Glomerular visceral epithelial cell (primary cell): ENCODE results near the gene SRRM5.
A peak's percentile ranks its signal among the peaks of the same experiment; 100 is the strongest.
"Not testable (repeated sequence)": the region's sequence is repeated elsewhere in the genome, so short reads cannot be mapped to it uniquely, and the experiment has no call there.

Experiments used
- DNase-seq: peaks from one replicate; pipeline ENCODE4 v3.0.0-alpha.2; 2016; ENCODE audit errors: extremely low spot score

The SRRM5 gene

DNA sequence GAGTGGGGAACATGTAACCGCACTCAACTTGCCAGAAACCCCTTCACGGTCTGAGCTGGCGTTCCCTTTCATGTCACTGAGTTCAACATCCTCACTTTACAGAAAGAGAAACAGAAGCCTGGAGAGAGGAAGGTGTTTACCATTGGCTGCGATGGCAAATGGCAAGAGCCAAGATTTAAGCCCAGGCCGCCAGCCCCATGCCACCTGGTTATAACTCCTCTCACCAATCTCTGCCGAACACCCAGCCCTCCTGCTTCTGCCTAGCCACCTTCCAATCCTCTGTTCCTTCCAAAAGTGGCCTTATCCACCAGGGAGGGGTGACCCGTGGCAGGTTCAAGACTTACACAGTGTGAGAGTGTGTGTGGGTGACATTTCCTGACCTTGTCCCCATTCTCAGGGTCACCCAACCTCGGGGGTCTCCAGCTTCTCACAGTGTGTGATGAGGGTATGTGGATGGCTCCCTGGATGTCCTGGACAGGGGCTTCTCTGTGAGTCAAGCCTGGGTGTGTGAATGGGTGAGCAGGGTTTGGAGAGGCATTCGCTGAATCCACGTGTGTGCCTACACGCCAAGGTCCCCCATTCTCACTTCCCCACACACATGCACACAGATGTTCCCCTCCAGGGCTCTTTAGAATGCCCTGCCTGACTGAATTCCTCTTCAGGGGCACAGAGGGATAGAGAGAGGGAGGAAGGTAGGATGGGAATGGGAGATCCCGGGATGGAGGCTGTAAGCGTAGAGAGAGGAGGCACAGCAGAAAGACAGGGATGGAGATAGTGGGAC, 26.5 kb downstream of the SRRM5 start:
- DNase-seq, result no peak

DNA sequence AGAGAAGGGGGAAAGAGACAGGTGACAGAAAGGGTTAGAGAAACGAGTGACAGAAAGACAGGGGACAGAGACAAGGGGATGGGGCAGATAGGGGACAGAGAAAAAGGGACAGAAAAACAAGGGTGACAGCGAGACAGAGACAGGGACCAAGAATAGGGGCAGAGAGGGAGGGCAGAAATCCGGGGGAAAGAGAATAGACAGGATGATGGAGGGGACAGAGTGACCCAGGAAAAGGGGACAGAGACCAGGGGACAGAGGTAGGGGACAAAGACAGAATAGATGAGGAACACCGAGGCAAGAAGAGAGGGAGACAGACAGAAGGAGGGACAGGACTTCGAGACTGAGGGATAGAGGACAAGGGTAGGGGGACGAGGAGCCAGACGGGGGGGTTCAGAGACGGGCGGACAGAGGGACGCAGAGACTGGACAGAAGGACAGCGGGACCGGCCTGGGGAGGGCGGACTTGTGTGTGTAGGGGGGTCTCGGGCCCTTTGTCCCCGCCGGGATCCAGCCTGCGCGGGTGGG, 27.2 kb downstream of the SRRM5 start:
- no peak for DNase-seq

DNA sequence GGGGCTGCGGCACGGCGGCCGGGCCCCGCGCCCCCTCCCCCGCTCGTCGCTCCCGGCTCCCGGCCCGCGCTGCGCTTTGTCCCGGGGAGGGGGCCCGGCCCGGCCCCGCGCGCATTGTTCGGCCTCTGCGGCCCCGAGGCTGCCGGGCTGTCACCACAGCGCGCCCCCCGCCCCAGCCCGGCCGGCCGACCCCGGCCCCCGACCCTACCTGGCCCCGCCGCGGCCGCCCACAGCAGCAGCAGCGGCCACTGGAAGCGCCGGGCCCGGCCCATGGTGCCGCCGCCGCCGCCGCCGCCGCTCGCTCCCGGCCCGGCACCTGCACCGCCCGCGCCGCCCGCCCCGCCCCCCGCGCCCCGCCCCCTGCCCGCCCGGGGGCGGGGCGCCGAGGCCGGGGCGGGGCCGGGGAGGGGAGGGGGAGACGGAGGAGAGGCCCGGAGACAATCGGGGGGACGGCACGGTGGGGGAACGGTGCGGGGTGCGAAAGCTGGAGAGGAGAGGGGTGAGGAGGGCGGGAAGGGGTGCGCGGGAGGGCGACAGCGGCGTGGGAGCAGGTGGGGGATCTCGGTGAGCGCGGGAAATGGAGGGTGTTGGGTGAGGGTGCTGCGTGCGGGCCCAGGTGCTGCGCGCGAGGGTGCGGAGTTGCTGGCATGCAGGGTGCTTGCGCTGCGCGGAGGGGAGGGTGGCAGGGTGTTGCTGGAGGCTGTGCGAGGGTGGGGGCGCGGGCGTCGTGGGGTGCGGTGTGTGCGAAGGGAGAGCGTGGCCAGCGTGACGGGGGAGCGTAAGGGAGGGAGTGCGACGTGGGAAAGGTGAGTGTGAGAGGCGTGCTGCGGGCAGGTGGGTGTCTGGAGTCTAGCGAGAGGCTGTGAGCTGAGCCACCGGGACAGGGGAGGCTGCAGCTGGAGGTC, 27.9 kb downstream of the SRRM5 start, which contains the start of gene CADM4:
CADM4 (minus strand) TSS at position 332 of the 905 bp plus-strand sequence; CDS start at position 272, 60 bp downstream.
- peak; percentile 44 for DNase-seq

DNA sequence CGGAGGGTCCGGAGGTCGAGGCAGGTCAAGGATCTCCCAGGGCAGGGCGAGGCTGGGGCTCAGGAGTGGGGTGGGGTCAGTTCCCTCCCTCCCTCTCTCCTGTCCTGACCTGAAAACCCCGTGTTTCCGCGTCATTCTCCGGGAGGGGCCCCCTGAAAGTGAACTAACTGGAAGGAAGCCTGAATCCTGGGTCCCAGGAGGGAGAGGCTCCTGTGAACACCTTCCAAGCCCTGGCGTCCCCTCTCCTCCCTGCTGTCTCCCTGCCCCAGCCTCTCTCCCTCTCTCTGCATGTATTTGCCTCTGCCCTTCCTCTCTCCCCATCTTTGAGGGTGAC, 28.5 kb downstream of the SRRM5 start:
- no peak for DNase-seq

DNA sequence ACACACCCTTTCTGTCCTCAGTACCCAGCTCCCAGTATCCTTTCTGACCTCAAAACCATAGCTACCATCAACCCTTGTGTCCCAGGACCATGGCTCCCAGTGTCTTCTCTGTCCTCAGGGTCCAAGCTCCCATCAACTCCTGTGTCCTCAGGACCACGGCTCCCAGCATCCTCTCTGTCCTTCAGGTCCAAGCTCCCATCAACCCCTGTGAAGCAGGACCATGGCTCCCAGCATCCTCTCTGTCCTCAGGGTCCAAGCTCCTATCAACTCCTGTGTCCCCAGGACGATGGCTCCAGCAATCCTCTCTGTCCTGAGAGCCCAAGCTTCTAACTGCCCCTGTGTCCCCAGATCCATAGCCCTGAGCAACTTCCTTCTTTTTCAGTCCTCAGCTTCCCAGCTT, 29.4 kb downstream of the SRRM5 start:
- DNase-seq, result no peak

DNA sequence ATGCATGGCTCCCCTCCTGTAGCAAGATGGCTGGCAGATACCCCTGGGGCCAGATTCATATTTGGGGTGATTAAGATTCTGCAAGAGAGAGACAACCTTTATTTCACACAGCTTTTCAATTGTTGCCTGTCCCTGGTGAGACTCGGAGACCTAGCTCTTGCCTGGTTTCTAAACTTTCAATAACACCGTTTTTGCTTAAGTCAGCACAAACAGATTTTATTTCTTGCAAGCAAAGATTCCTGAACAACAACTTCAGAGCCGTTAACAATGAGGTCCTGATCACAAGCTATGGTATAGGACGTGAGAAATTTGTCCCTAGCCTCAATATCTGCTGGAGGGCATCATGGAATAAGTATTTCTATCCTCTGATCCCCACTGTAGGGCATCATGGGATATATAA, 30.6 kb downstream of the SRRM5 start:
- DNase-seq, result no peak

DNA sequence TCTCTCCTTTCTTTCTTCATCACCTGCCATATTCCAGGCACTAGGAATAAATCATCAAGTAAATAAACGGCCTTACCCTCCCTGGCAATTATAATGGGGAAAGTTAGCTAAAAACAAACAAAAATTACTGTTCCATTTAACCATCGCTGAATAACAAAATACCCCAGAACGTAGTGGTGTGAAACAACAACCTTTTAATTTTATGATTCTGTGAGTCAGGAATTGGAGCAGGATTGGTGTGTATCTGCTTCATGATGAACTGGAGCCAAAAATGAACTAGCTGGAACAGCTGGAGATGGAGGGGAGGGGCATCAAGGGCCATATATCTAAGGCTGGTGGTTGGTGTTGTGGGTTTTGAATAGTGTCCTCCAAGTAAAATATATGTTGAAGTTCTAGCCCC, 31.4 kb downstream of the SRRM5 start:
- no peak for DNase-seq

DNA sequence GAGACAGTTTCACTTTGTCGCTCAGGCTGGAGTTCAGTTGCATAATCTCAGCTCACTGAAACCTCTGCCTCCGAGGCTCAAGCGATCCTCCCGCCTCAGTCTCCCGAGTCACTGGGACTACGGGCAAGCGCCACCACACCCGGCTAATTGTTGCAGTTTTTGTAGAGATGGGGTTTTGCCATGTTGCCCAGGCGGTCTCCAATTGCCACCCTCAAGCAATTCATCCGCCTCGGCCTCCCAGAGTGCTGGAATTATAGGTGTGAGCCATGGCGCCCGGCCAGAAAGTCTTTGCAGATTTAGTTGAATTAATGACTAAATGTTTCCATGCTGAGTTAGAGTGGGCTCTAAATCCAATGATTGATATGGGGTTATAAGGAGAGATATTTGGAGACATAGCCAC, 32.3 kb downstream of the SRRM5 start:
- DNase-seq, result no peak

DNA sequence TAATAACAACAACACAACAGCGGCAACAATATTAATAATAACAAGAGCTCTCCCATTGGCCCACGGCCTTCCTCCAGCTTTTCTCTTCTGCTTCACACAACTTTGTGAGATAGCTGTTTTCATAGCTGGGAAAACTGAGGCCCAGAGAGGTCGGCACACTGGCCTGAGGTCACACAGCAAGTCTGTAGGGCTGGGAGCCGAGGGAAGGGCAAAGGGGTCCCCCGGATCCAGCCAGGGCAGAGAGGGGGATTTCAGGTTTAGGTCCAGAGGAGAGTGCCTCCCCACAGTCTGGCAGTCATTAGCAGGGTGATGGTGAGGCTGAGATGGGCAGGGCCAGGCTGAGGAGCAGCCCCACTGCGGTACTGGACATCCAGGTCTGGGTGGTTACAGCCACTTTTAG, 36.7 kb downstream of the SRRM5 start:
- no peak for DNase-seq

DNA sequence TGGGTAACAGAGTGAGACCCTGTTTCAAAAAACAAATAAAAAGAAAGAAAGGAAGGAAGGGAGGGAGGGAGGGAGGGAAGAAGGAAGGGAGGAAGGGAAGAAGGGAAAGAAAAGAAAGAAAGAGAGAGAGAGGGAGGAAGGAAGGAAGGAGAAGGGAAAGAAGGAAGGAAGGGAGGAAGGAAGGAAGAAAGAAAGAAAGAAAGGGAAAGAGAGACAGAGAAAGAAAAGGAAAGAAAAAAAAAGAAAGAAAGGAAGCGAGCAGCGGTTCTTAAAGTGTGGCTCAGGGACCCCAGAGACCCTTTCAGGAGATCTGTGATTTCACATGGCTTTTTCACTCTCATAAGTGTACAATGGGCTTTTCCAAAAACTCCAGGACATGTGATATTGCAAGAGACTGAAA, 37.6 kb downstream of the SRRM5 start:
- no peak for DNase-seq

DNA sequence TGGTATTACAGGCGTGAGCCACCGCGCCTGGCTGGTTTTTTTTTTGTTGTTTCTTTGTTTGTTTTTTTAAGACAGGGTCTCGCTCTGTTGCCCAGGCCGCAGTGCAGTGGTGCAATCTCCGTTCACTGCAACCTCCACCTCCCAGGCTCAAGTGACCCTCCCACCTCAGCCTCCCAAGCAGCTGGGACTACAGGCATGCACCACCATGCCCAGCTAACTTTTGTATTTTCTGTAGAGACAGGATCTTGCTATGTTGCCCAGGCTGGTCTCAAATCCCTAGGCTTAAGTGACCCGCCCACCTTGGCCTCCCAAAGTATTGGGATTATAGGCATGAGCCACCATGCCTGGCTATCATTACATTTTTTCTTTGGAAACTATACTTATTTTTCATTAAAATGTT, 38.4 kb downstream of the SRRM5 start:
- DNase-seq, result not testable (repeated sequence)

DNA sequence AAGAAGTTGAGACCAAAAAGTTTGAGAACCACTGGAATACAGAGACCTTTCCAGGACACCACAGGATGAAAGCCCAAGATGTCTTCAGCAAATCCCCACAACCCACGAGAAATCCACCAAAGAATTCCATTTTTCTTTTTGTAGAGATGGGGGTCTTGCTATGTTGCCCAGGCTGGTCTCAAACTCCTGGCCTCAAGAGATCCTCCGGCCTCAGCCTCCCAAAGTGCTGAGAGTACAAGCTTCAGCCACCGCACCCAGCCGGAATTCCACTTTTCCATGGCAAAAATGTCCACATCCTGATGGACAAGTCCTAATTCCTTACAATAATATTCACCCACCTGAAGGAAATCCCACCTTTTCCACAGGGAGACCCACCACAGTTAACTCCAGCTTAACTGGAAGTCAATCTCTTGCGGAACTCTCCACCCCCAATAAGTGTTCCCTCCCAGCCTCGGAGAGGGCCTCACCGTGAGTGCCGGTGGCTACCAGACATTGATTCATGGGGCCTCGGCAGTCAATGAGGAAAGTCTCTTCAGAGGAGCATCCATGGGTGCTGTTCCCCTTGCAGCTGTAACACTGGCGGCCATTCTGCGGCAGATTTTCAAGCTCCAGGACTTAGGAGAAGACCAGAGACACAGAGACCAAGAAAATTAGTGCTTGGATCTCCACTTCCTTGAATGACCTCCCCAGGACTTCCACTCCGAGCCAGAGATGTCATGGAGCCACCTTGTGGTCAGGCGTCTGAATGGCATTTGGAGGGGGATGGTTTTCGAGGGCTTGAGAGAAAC, 40.1 kb downstream of the SRRM5 start:
- DNase-seq, result peak; percentile 57

DNA sequence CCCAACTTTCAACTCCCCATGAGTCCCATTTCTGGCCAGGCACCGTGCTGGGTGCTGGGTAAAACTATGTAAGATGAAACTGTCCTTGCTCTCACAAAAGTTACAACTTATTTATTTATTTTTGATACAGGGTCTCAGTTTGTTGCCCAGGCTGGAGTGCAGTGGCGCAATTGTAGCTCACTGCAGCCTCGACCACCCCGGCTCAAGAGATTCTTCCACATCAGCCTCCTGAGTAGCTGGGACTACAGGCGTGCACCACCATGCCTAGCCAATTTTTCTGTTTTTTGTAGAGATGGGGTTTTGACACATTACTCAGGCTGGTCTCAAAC, 40.6 kb downstream of the SRRM5 start:
- no peak for DNase-seq

DNA sequence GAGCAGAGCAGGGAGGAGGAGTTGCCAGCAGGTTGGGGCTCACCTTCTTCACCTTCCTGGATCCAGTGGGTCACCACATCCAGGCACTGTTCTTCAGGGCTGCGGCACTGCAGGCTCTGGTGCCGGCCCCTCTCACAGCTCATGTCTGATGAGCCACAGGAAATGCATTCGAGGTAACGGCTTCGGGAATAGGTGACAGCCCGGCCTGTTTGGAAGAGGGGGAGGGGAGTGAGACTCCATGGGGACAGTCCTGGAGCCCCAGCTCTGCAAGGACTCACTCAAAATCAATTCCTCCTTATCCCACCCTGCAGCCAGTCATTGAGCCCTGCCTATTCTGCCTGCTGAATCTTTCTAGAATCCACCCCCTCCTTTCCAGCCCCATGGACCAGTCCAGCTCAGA, 44.5 kb downstream of the SRRM5 start:
- DNase-seq, result no peak

DNA sequence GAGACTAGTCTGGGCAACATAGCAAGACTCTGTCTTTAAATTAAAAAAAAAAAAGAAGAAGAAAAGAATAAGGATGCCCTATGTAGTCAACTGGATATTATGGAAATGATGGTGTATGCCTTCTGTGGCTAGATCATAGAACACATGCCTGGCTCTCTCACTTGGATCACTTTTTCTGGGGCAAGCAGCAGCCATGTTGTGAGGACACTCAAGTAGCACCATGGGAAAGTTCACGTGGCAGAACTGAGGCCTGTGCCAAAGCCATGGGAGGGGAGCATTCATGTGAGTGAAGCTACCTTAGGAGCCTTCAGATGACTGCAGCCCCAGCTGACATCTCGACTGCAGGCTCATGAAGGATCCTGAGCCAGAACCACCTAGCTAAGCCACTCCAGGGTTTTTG, 46.1 kb downstream of the SRRM5 start:
- no peak for DNase-seq

DNA sequence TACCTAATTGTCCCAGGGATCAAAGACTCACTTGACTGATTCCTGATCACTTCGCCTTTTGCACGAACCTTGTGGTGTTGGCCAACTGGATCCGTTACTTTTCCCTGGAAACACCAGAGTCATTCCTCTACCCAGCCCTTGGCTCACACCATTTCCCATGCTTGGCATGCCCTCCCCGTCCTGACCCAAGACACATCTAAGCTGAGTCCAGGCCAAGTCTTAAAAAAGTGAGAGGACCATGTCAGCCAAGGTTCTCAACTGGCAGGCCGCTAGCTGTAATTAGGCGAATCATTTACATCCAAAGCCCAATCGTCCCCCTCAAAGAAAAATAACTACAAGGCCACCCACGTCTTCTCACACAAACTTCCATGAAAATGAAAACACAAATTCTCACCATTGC, 46.6 kb downstream of the SRRM5 start:
- no peak for DNase-seq

DNA sequence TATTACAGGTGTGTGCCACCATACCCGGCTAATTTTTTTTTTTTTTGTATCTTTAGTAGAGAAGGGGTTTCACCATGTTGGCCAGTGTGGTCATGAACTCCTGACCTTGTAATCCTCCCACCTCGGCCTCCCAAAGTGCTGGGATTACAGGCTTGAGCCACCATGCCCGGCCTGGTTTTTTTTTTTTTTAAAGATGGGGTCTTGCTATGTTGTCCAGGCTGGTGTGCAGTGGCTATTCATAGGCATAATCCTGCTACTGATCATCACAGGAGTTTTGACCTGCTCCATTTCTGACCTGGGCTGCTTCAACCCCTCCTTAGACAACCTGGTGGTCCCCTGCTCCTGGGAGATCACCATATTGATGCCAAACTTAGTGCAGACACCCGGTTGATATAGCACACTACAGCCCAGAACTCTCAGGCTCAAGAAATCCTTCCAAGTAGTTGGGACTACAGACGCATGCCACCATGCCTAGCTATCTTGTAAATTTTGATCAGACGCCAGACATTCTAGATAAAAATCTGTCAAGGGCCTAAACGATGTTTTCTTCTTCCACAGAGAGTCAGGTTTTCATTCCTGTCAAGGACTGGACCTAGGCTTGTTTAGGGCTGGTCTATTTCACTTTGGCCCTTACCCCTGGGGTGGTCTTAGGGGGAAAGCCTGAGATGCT, 48.5 kb downstream of the SRRM5 start:
- no peak for DNase-seq

DNA sequence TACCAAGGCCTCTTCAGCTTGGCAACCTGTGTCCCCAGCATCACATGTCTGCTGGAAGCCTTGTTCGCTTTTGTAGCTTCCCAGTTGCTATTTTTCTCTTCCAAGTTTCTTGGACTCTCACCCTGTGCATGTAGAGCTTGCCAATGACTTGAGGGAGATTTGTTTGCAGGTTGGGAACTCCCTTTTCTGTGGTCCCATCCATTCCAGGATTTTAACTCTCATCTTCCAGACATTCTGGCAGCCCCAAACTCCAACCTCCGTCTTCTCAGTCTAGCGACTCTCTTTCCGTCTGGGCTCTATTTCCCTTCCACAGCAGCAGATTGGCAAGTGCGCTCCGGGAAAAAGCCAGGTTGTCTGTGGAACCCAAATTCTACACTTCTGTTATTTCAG, 49.1 kb downstream of the SRRM5 start:
- no peak for DNase-seq

DNA sequence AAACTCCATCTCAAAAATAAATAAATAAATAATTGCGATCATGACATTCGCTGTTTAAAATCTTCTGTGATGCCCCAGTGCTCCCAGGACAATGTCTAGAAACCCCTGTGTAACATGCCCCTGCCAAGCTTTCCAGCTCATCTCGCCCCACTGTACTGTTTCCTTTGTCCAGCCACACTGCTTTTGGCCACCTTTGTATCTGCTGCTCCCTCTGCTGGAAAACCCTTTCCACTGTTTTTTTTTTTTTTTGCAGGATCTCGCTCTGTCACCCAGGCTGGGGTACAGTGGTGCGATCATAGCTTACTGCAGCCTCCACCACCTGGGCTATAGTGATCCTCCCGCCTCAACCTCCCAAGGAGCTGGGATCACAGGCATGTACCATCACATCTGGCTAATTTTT, 50.6 kb downstream of the SRRM5 start:
- DNase-seq, result no peak

DNA sequence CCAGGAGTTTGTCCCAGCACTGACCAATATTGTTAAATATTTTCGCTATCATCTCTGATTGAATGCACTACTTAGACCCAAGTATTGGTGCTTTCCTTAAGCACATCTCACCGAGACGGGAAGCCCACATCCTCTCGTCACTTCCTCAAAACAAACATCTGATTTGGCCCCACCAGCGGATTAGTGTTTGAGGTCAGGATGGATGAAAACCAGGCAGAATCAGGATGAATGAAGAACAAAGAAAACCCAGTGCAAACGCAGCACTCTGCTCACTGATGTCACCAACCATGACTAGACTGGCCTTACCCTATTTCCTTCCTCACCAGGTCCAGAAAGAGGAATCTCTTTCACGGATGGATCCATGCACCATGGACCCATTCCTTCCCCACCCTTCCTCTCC, 52.1 kb downstream of the SRRM5 start:
- no peak for DNase-seq
